ENCODE data around the gene CTNND2.

The CTNND2 gene

GRCh38 chr5:11793396-11793795 is 110.8 kb downstream of the CTNND2 start:
- H3K4me3 ChIP-seq (ENCODE audit: low read depth, low read length): no peak overlapping the region
- TF ChIP-seq, protein P1, sequence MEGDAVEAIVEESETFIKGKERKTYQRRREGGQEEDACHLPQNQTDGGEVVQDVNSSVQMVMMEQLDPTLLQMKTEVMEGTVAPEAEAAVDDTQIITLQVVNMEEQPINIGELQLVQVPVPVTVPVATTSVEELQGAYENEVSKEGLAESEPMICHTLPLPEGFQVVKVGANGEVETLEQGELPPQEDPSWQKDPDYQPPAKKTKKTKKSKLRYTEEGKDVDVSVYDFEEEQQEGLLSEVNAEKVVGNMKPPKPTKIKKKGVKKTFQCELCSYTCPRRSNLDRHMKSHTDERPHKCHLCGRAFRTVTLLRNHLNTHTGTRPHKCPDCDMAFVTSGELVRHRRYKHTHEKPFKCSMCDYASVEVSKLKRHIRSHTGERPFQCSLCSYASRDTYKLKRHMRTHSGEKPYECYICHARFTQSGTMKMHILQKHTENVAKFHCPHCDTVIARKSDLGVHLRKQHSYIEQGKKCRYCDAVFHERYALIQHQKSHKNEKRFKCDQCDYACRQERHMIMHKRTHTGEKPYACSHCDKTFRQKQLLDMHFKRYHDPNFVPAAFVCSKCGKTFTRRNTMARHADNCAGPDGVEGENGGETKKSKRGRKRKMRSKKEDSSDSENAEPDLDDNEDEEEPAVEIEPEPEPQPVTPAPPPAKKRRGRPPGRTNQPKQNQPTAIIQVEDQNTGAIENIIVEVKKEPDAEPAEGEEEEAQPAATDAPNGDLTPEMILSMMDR (IDR thresholded peaks at IDR 0.05; ENCODE audit: low read depth, low read length): no peak
- in situ Hi-C loops (cut with HindIII; ENCODE audit: low sequenced_read_pairs): no loop called here
- no peak for DNase-seq (ENCODE audit: low read depth, low spot score)

DNA sequence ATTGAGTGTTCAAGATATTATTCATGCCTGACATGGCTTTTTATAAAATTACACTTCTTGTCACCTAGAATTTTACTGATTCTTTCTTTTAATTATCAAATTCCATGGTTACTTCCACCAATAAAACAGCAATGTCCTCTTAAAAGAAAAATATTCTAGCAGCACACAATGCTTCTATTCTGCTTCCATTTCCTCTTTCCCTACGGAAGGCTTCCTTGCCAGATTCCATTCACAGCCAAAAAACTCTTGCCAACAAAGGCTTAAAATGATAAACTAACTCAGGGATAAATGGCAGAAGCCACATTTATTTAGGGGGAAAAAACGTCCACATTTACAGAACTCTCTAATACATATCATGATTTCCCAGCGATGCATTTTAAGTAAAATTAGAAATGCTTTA is 111.6 kb downstream of the CTNND2 start:
- TF ChIP-seq, protein P1 (IDR thresholded peaks at IDR 0.05; ENCODE audit: low read depth, low read length): no peak
- H3K4me3 ChIP-seq (ENCODE audit: low read depth, low read length): no peak overlapping the region
- DNase-seq (ENCODE audit: low read depth, low spot score): no peak
- in situ Hi-C loops (cut with HindIII; ENCODE audit: low sequenced_read_pairs): no loop called here

GRCh38 chr5:11791792-11792191 is 112.5 kb downstream of the CTNND2 start:
- TF ChIP-seq, protein P1 (IDR thresholded peaks at IDR 0.05; ENCODE audit: low read depth, low read length): no peak
- in situ Hi-C loops (cut with HindIII; ENCODE audit: low sequenced_read_pairs): no loop called here
- H3K4me3 ChIP-seq (ENCODE audit: low read depth, low read length): no peak overlapping the region

GRCh38 chr5:11790201-11790600 is 114.0 kb downstream of the CTNND2 start:
- TF ChIP-seq, protein P1 (IDR thresholded peaks at IDR 0.05; ENCODE audit: low read depth, low read length): no peak
- no peak overlapping the region for H3K4me3 ChIP-seq (ENCODE audit: low read depth, low read length)
- in situ Hi-C loops (cut with HindIII; ENCODE audit: low sequenced_read_pairs): no loop called here
- no peak for DNase-seq (ENCODE audit: low read depth, low spot score)

More at GRCh38 chr5:11791792-11792191, 112.5 kb downstream of the CTNND2 start:
- no peak for DNase-seq (ENCODE audit: low read depth, low spot score)

DNA sequence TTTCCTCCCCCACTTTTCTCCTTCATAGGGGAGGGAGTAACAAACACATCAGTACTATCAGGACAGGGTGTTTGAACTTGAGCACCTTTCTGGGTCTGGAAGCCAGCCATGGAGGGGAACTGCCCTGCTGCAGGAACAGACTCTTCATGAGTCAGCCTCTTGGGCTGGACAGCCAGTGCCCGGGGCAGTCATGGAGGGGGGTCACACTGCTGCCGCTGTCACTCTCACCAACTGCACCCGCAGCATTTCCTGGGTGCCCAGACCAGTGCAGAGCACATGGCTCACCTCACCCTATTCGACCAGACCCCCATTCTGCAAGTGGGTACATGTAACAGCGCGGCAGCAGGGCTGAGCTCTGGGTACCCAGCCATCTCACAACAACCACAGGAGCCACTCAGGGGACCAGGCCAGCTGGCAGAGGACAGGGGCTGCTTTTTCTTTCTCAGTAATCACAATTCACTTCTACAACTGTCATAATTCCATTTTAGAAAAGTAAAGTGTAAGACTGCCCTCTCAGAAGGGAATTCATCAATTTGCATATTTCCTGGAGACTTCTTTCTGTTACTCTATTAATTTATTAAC is 118.4 kb downstream of the CTNND2 start:
- no peak overlapping the region for H3K4me3 ChIP-seq (ENCODE audit: low read depth, low read length)
- no peak for DNase-seq (ENCODE audit: low read depth, low spot score)
- in situ Hi-C loops (cut with HindIII; ENCODE audit: low sequenced_read_pairs): no loop called here
- TF ChIP-seq, protein P1 (IDR thresholded peaks at IDR 0.05; ENCODE audit: low read depth, low read length): no peak

GRCh38 chr5:11780641-11781345 is 123.5 kb downstream of the CTNND2 start:
- TF ChIP-seq, protein P1 (IDR thresholded peaks at IDR 0.05; ENCODE audit: low read depth, low read length): no peak
- H3K4me3 ChIP-seq (ENCODE audit: low read depth, low read length): no peak overlapping the region
- in situ Hi-C loops (cut with HindIII; ENCODE audit: low sequenced_read_pairs): no loop called here
- no peak for DNase-seq (ENCODE audit: low read depth, low spot score)
